ENCODE data around the gene NEBL. TPM values are rescaled to one million over a fixed set of nuclear protein-coding genes. Genes with fewer than 3 reads are reported as not detected.

The NEBL gene
- total and polyA plus RNA-seq, 9 of the 15 experiments (the other 6 are each of a cell fraction or from before 2014, with no cell fraction given) = 0.82 to 14.6 (median 9.8) TPM

- TF ChIP-seq ARID4B (CRISPR knock-in tag; IDR thresholded peaks at IDR 0.05) (no peak), ZKSCAN8 (CRISPR knock-in tag; IDR thresholded peaks at IDR 0.05) (no peak)
- TF ChIP-seq, protein P1, sequence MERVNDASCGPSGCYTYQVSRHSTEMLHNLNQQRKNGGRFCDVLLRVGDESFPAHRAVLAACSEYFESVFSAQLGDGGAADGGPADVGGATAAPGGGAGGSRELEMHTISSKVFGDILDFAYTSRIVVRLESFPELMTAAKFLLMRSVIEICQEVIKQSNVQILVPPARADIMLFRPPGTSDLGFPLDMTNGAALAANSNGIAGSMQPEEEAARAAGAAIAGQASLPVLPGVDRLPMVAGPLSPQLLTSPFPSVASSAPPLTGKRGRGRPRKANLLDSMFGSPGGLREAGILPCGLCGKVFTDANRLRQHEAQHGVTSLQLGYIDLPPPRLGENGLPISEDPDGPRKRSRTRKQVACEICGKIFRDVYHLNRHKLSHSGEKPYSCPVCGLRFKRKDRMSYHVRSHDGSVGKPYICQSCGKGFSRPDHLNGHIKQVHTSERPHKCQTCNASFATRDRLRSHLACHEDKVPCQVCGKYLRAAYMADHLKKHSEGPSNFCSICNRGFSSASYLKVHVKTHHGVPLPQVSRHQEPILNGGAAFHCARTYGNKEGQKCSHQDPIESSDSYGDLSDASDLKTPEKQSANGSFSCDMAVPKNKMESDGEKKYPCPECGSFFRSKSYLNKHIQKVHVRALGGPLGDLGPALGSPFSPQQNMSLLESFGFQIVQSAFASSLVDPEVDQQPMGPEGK (CRISPR knock-in tag; IDR thresholded peaks at IDR 0.05; ENCODE audit: borderline replicate concordance) = no peak
Observed at GRCh38 chr10:20809631-20810030, 87.5 kb downstream of the NEBL start (continued).

- no peaks in the 10 kb centered on the region for H3K9me1 ChIP-seq (ENCODE audit: control insufficient read depth, insufficient read depth, low read length)
- H3K36me3 ChIP-seq (ENCODE audit: control insufficient read depth, insufficient read depth, low read length) = no peaks in the 10 kb centered on the region
- no peaks in the 10 kb centered on the region for H3K27me3 ChIP-seq (ENCODE audit: control insufficient read depth in 2 of 2, insufficient read depth in 2 of 2, low read length in 2 of 2)
- no peak overlapping the region for H3K27ac ChIP-seq (ENCODE audit: extremely low read depth, low read depth, low read length)
- FAIRE-seq = no peak
- CTCF ChIA-PET (ENCODE audit: low intra/inter-chr PET ratio) = no interaction called here
- no peaks in the 10 kb centered on the region for H3K4me1 ChIP-seq (replicated peaks in 1 of 2; ENCODE audit: control insufficient read depth in 2 of 2, insufficient read depth in 2 of 2, low read length in 2 of 2)
- in situ Hi-C loops (cut with MboI) (no loop called here), intact Hi-C loops (cut with micrococcal nuclease) (no loop called here)
- no peak overlapping the region for H2AFZ ChIP-seq (ENCODE audit: low read depth, low read length)
- H3K9ac ChIP-seq (ENCODE audit: insufficient read depth in 1 of 2, low read depth in 2 of 2, low read length in 2 of 2) = no peak overlapping the region
- H3K4me2 ChIP-seq (ENCODE audit: insufficient read depth, low read length) = no peak overlapping the region
- H3K9me3 ChIP-seq (replicated peaks; ENCODE audit: control insufficient read depth, insufficient read depth, low read depth, low read length) = no peaks in the 10 kb centered on the region
- POLR2A ChIA-PET = no interaction called here
- WGBS (ENCODE audit: insufficient coverage, low coverage, missing lambda C conversion rate) = 28% methylated on average over 3 of the region's 3 CpGs
- no peak overlapping the region for H3K4me3 ChIP-seq
- BruUV-seq (replicated peaks) = no TSS peak
- no peaks in the 10 kb centered on the region for H4K20me1 ChIP-seq (replicated peaks; ENCODE audit: control insufficient read depth, insufficient read depth, low read length)
- no peak for DNase-seq (ENCODE audit: extremely low read depth in 1 of 4, low spot score in 3 of 4)
- no peaks in the 10 kb centered on the region for H3K79me2 ChIP-seq (ENCODE audit: control insufficient read depth, insufficient read depth, low read length)
- ATAC-seq = no peak
- TF ChIP-seq TRIM25 (IDR thresholded peaks at IDR 0.05; ENCODE audit: borderline replicate concordance) = no peak
- TF ChIP-seq CBX5 (IDR thresholded peaks at IDR 0.05; ENCODE audit: borderline replicate concordance, low read depth) = no peak
- TF ChIP-seq IRF9 (tag; IDR thresholded peaks at IDR 0.05) = no peak
- TF ChIP-seq, protein P2, sequence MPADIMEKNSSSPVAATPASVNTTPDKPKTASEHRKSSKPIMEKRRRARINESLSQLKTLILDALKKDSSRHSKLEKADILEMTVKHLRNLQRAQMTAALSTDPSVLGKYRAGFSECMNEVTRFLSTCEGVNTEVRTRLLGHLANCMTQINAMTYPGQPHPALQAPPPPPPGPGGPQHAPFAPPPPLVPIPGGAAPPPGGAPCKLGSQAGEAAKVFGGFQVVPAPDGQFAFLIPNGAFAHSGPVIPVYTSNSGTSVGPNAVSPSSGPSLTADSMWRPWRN (IDR thresholded peaks at IDR 0.05; ENCODE audit: low read depth) = no peak
- TF ChIP-seq ZC3H11A (IDR thresholded peaks at IDR 0.05; ENCODE audit: low read depth, low read length) = no peak
- no peak for TF ChIP-seq TAF15 (IDR thresholded peaks at IDR 0.05; ENCODE audit: low read depth, low read length)
- no peak for TF ChIP-seq ZNF316 (IDR thresholded peaks at IDR 0.05)
Observed at GRCh38 chr10:20806487-20806886, 90.6 kb downstream of the NEBL start.
